ENCODE measurements around the gene NMT1. TPM values are rescaled to one million over a fixed set of nuclear protein-coding genes. Genes with fewer than 3 reads are reported as not detected.

Gene NMT1
- total RNA-seq, 1 experiment from 2014 or later, result 173 TPM

DNA sequence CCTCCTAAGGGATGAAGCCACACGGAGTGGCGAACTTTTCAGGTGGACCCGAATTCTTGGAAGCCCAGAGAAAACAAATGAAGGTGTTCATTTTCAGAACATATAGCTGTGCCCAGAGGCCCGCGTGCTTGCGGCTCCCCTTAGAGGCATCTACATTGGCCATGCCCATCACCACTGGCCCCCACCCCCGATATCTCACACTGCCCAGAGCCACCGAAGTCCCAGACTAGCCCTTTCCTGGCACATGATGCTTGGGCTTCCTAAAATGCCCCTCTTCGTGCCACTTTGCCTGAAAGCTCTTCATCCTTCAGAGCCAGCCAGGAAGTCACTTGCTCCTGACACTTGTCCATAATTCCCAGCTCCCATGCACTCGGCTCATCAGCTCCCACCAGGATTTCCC is 85.0 kb downstream of the NMT1 start:
- H3K4me3 ChIP-seq (ENCODE audit: low read depth, low read length), result no peak overlapping the region
- no TSS peak for BruUV-seq (replicated peaks)
- peaks cover 55% of the 10 kb centered on the region for H3K36me3 Mint-ChIP-seq (ENCODE audit: insufficient read depth, unreplicated experiment)
- intact Hi-C loops (cut with micrococcal nuclease; ENCODE audit: unreplicated experiment), result loop anchor here (5.0 kb wide), 1 partner anchor 226 kb away; no protein-coding TSS in a partner anchor
- H3K36me3 ChIP-seq (ENCODE audit: control insufficient read depth, insufficient read depth, low read length), result no peaks in the 10 kb centered on the region
- POLR2A ChIA-PET, result interaction anchor here (0.6 to 7.0 kb wide), 3 partner anchors 10 to 14 kb away, joined by 3 to 279 read pairs (median 3); partner anchors contain the start of genes ACBD4 and HEXIM2
- DNase-seq, result no peak
- peak overlapping the region; percentile 99 for H3K4me3 Mint-ChIP-seq (ENCODE audit: unreplicated experiment)
- H3K27me3 Mint-ChIP-seq (ENCODE audit: insufficient read depth, unreplicated experiment), result peaks cover 4% of the 10 kb centered on the region
- no peaks in the 10 kb centered on the region for H3K9me3 Mint-ChIP-seq (ENCODE audit: unreplicated experiment)
- no peaks in the 10 kb centered on the region for H3K9me3 ChIP-seq
- H3K27ac Mint-ChIP-seq (ENCODE audit: unreplicated experiment), result peak overlapping the region; percentile 94
- TF ChIP-seq, protein P1, sequence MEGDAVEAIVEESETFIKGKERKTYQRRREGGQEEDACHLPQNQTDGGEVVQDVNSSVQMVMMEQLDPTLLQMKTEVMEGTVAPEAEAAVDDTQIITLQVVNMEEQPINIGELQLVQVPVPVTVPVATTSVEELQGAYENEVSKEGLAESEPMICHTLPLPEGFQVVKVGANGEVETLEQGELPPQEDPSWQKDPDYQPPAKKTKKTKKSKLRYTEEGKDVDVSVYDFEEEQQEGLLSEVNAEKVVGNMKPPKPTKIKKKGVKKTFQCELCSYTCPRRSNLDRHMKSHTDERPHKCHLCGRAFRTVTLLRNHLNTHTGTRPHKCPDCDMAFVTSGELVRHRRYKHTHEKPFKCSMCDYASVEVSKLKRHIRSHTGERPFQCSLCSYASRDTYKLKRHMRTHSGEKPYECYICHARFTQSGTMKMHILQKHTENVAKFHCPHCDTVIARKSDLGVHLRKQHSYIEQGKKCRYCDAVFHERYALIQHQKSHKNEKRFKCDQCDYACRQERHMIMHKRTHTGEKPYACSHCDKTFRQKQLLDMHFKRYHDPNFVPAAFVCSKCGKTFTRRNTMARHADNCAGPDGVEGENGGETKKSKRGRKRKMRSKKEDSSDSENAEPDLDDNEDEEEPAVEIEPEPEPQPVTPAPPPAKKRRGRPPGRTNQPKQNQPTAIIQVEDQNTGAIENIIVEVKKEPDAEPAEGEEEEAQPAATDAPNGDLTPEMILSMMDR (IDR thresholded peaks at IDR 0.05; ENCODE audit: insufficient read depth in 1 of 2, low read depth in 1 of 2, low read length in 1 of 2, severe bottlenecking in 1 of 2, unreplicated experiment in 1 of 2), result no peak
- H3K4me1 ChIP-seq, result peaks cover 11% of the 10 kb centered on the region
- CTCF ChIA-PET, result interaction anchor here (0.5 to 8.2 kb wide), 5 partner anchors 10 to 37 kb away, joined by 3 to 230 read pairs (median 5); partner anchors contain the start of genes ACBD4 and HEXIM2
- no peaks in the 10 kb centered on the region for H3K27me3 ChIP-seq (replicated peaks; ENCODE audit: control insufficient read depth, insufficient read depth, low read length)
- H3K4me1 Mint-ChIP-seq (ENCODE audit: low read depth, unreplicated experiment), result peaks cover 9% of the 10 kb centered on the region

DNA sequence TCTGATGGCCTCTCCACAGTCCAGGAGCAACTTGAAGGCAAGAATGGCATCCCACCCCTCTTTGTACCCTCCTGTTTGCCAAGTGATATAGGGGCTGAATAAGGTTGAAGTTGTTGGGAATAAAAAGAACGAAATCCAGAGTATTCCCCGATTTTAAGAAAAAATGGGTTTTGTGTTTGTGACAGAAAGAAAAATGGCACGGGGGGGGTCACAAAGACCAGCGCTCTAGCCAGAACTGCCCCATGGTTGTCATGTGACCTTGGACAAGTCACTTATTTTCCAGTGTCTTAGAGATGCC is 85.4 kb downstream of the NMT1 start:
- Histone ChIP-seq H3K27me3 (replicated peaks; ENCODE audit: control insufficient read depth, insufficient read depth, low read length) (no peaks in the 10 kb centered on the region), H3K36me3 (ENCODE audit: control insufficient read depth, insufficient read depth, low read length) (no peaks in the 10 kb centered on the region), H3K4me1 (peaks cover 13% of the 10 kb centered on the region), H3K9me3 (no peaks in the 10 kb centered on the region), H3K4me3 (ENCODE audit: low read depth, low read length) (peak overlapping the region; percentile 57; the same call in 1 of the 2 replicates)
- no TSS peak for BruUV-seq (replicated peaks)
- CTCF ChIA-PET, result interaction anchor here (0.8 to 8.2 kb wide), 4 partner anchors 10 to 38 kb away, joined by 4 to 230 read pairs (median 82); partner anchors contain the start of genes ACBD4 and HEXIM2
- intact Hi-C loops (cut with micrococcal nuclease; ENCODE audit: unreplicated experiment), result loop anchor here (5.0 kb wide), 1 partner anchor 226 kb away; no protein-coding TSS in a partner anchor
- Mint-ChIP-seq H3K27me3 (ENCODE audit: insufficient read depth, unreplicated experiment) (peaks cover 4% of the 10 kb centered on the region), H3K27ac (ENCODE audit: unreplicated experiment) (peak overlapping the region; percentile 94), H3K9me3 (ENCODE audit: unreplicated experiment) (no peaks in the 10 kb centered on the region), H3K4me3 (ENCODE audit: unreplicated experiment) (peak overlapping the region; percentile 99), H3K4me1 (ENCODE audit: low read depth, unreplicated experiment) (peaks cover 10% of the 10 kb centered on the region), H3K36me3 (ENCODE audit: insufficient read depth, unreplicated experiment) (peaks cover 57% of the 10 kb centered on the region)
- POLR2A ChIA-PET, result interaction anchor here (0.6 to 7.0 kb wide), 3 partner anchors 10 to 14 kb away, joined by 3 to 279 read pairs (median 3); partner anchors contain the start of genes ACBD4 and HEXIM2
- TF ChIP-seq, protein P1 (IDR thresholded peaks at IDR 0.05; ENCODE audit: insufficient read depth in 1 of 2, low read depth in 1 of 2, low read length in 1 of 2, severe bottlenecking in 1 of 2, unreplicated experiment in 1 of 2), result no peak
- no peak for DNase-seq

DNA sequence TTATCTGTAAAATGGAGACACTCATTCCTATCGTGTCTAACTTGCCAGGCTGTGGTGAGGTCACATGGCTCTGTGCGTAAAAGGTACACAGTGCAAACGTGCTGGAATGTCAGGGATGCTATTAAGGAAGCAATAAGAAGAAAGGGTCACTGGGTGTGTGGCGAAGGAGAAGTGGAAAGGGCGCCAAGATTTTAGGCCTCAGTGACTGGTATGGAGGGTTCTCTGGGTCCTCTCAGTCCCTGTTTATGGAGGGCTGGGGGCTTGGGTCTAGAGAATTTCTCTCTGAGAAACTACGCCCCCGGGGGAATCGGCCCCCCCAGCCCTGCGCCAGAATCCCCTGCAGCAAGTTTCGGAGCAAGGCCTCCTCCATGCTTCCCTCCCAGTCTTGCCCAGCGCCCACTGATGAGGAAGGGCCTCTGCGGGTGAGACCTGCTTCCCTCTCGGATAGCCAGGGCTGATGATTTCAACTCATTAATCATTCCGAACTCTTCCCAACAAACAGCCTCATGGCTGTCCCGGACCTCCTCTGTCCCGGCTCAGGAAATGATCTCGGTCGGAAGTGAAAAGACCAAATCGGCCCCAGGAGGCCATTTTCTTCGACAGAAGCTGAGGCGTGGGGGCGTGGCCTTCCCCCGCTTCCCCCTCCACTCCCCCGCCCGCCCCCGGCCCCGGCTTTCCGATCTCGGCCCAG is 85.9 kb downstream of the NMT1 start:
- DNase-seq, result peak; percentile 82 to 93
- H3K9me3 ChIP-seq, result no peaks in the 10 kb centered on the region
- BruUV-seq (replicated peaks), result no TSS peak
- no peaks in the 10 kb centered on the region for H3K27me3 ChIP-seq (replicated peaks; ENCODE audit: control insufficient read depth, insufficient read depth, low read length)
- Mint-ChIP-seq H3K27me3 (ENCODE audit: insufficient read depth, unreplicated experiment) (peaks cover 4% of the 10 kb centered on the region), H3K4me3 (ENCODE audit: unreplicated experiment) (peak overlapping the region; percentile 99), H3K36me3 (ENCODE audit: insufficient read depth, unreplicated experiment) (peaks cover 62% of the 10 kb centered on the region), H3K4me1 (ENCODE audit: low read depth, unreplicated experiment) (peaks cover 15% of the 10 kb centered on the region), H3K27ac (ENCODE audit: unreplicated experiment) (peak overlapping the region; percentile 94), H3K9me3 (ENCODE audit: unreplicated experiment) (no peaks in the 10 kb centered on the region)
- H3K4me1 ChIP-seq, result peaks cover 17% of the 10 kb centered on the region
- no peaks in the 10 kb centered on the region for H3K36me3 ChIP-seq (ENCODE audit: control insufficient read depth, insufficient read depth, low read length)
- TF ChIP-seq, protein P1 (IDR thresholded peaks at IDR 0.05; ENCODE audit: insufficient read depth in 1 of 2, low read depth in 1 of 2, low read length in 1 of 2, severe bottlenecking in 1 of 2, unreplicated experiment in 1 of 2), result no peak
- POLR2A ChIA-PET, result interaction anchor here (0.6 to 7.0 kb wide), 8 partner anchors 11 to 101 kb away, joined by 3 to 279 read pairs (median 30); partner anchors contain the start of genes ACBD4 and HEXIM2
- intact Hi-C loops (cut with micrococcal nuclease; ENCODE audit: unreplicated experiment), result loop anchor here (5.0 kb wide), 1 partner anchor 225 kb away; no protein-coding TSS in a partner anchor
- CTCF ChIA-PET, result interaction anchor here (0.6 to 8.2 kb wide), 6 partner anchors 11 to 50 kb away, joined by 3 to 230 read pairs (median 6); partner anchors contain the start of genes ACBD4 and HEXIM2
- peak overlapping the region; percentile 57 for H3K4me3 ChIP-seq (ENCODE audit: low read depth, low read length)

Measured in Caco-2 (cell line).